ENCODE measurements around the gene WDR37. TPM values are rescaled to one million over a fixed set of nuclear protein-coding genes. Genes with fewer than 3 reads are reported as not detected.

WDR37 gene
- total and polyA plus RNA-seq, 9 of the 15 experiments (the other 6 are each of a cell fraction or from before 2014, with no cell fraction given) = 2.3 to 11.6 (median 6.7) TPM

GRCh38 chr10:1107004-1107403, 50.8 kb downstream of the WDR37 start:
- no peak for FAIRE-seq
- no peak for DNase-seq (ENCODE audit: extremely low read depth in 1 of 4, low spot score in 3 of 4)
- H3K79me2 ChIP-seq (ENCODE audit: control insufficient read depth, insufficient read depth, low read length) = no peaks in the 10 kb centered on the region

More at GRCh38 chr10:1107004-1107403, 50.8 kb downstream of the WDR37 start:
- ChIA-PET POLR2A (no interaction called here), CTCF (ENCODE audit: low intra/inter-chr PET ratio) (no interaction called here)
- ATAC-seq = no peak
- Histone ChIP-seq H3K4me2 (ENCODE audit: insufficient read depth, low read length) (no peak overlapping the region), H2AFZ (ENCODE audit: low read depth, low read length) (no peak overlapping the region), H4K20me1 (replicated peaks; ENCODE audit: control insufficient read depth, insufficient read depth, low read length) (0 out of 2 replicates have a peak, but pooled peaks cover 3% of the 10 kb centered on the region), H3K9me3 (replicated peaks; ENCODE audit: control insufficient read depth, insufficient read depth, low read depth, low read length) (no peaks in the 10 kb centered on the region), H3K27me3 (ENCODE audit: control insufficient read depth in 2 of 2, insufficient read depth in 2 of 2, low read length in 2 of 2) (no peaks in the 10 kb centered on the region), H3K9ac (ENCODE audit: insufficient read depth in 1 of 2, low read depth in 2 of 2, low read length in 2 of 2) (no peak overlapping the region), H3K27ac (ENCODE audit: extremely low read depth, low read depth, low read length) (no peak overlapping the region), H3K4me1 (replicated peaks in 1 of 2; ENCODE audit: control insufficient read depth in 2 of 2, insufficient read depth in 2 of 2, low read length in 2 of 2) (peaks cover 4 to 8% of the 10 kb centered on the region in 2 experiments; a peak in 2 of 5 replicates), H3K9me1 (ENCODE audit: control insufficient read depth, insufficient read depth, low read length) (no peaks in the 10 kb centered on the region), H3K4me3 (no peak overlapping the region), H3K36me3 (ENCODE audit: control insufficient read depth, insufficient read depth, low read length) (peaks cover 65% of the 10 kb centered on the region; the same call in 2 of the 3 replicates)
- TF ChIP-seq HNRNPLL (IDR thresholded peaks at IDR 0.05; ENCODE audit: low read depth, low read length, poor library complexity, severe bottlenecking) (no peak), BMI1 (IDR thresholded peaks at IDR 0.05; ENCODE audit: low read length) (no peak), AFF4 (CRISPR knock-in tag; IDR thresholded peaks at IDR 0.05) (no peak), ATF3 (IDR thresholded peaks at IDR 0.05) (no peak), ATF3 (CRISPR knock-in tag; conservative IDR thresholded peaks at IDR 0.05) (no peak), POLR2G (IDR thresholded peaks at IDR 0.05; ENCODE audit: low read depth, low read length) (0 out of 2 replicates have a peak, but pooled peaks have one; percentile 16)
- BruUV-seq (replicated peaks) = no TSS peak
- in situ Hi-C loops (cut with MboI) = no loop called here
- WGBS (ENCODE audit: insufficient coverage, low coverage, missing lambda C conversion rate) = 92% methylated on average over 15 of the region's 15 CpGs
- intact Hi-C loops (cut with micrococcal nuclease) = no loop called here

Measured in K562 (cell line).